Suprapubic skin (tissue), 4 donors: ENCODE data around the gene NLRX1. TPM values are rescaled to one million over a fixed set of nuclear protein-coding genes. Genes with fewer than 3 reads are reported as not detected.

ENCODE experiments used
- DNase-seq, 2 donors: peaks; one replicate each; pipeline ENCODE4 v3.0.0-alpha.2; 2019; ENCODE audit warnings: low spot score in 2 of 2
- H3K27ac ChIP-seq: fragments of 200-600 bp; sonication (generic); one replicate; pipeline ENCODE4 v1.5.1; 2019
- H3K27me3 ChIP-seq: fragments of 200-600 bp; sonication (generic); one replicate; pipeline ENCODE4 v1.5.1; 2019
- H3K36me3 ChIP-seq: fragments of 200-600 bp; sonication (generic); one replicate; pipeline ENCODE4 v1.5.1; 2019
- H3K4me1 ChIP-seq: fragments of 200-600 bp; sonication (generic); one replicate; pipeline ENCODE4 v1.5.1; 2019
- H3K4me3 ChIP-seq: fragments of 200-600 bp; sonication (generic); one replicate; pipeline ENCODE4 v1.5.1; 2019; ENCODE audit warnings: mild to moderate bottlenecking
- H3K9me3 ChIP-seq: fragments of 200-600 bp; sonication (generic); one replicate; pipeline ENCODE4 v1.5.1; 2019
- EP300 ChIP-seq: sonication (generic); formaldehyde crosslinking; IDR thresholded peaks from one replicate; pipeline ENCODE4 v1.6.1; 2017; ENCODE audit warnings: antibody characterized with exemption
- POLR2A ChIP-seq, 2 donors: fragments of 450-650 bp; IDR thresholded peaks; one replicate each; pipeline ENCODE4 v1.6.1; 2017; ENCODE audit warnings: antibody characterized with exemption in 2 of 2, mild to moderate bottlenecking in 2 of 2, moderate library complexity in 2 of 2
- POLR2AphosphoS5 ChIP-seq, 3 donors: sonication (generic); formaldehyde crosslinking; IDR thresholded peaks; one replicate each; pipeline ENCODE4 v1.6.1; 2017; ENCODE audit warnings: antibody characterized with exemption in 3 of 3
- WGBS: methylation state at CpG from one replicate; pipeline ENCODE4 v1.1.5; 2018; 5-methylcytosine and 5-hydroxymethylcytosine counted together
- total RNA-seq, 4 donors: library from RNA; depleted of rRNA; stranded (reverse); fragments of >200 nt; gene quantifications; one replicate each; pipeline ENCODE4 v1.1.0, GENCODE V29; 2016
- TF ChIP-seq, protein P1 (sequence below), 2 donors: fragments of 200-600 bp in 1 of 2; fragments of 450-650 bp in 1 of 2; sonication (generic) in 1 of 2; IDR thresholded peaks; one replicate each; pipeline ENCODE4 v1.5.1; 2016 to 2019; ENCODE audit warnings: antibody characterized with exemption in 2 of 2, mild to moderate bottlenecking in 1 of 2, moderate library complexity in 1 of 2

NLRX1 gene
- total RNA-seq, 4 donors from 2014 or later = 20.7 to 31.5 (median 30.4) TPM

DNA sequence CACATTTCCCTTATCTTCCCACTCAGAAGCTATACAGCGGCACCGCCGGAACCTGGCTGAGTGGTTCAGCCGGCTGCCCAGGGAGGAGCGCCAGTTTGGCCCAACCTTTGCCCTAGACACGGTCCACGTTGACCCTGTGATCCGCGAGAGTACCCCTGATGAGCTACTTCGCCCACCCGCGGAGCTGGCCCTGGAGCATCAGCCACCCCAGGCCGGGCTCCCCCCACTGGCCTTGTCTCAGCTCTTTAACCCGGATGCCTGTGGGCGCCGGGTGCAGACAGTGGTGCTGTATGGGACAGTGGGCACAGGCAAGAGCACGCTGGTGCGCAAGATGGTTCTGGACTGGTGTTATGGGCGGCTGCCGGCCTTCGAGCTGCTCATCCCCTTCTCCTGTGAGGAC is 4.9 kb downstream of the NLRX1 start:
- DNase-seq = no peak
- Histone ChIP-seq H3K4me1 (peaks cover 19% of the 10 kb centered on the region), H3K9me3 (no peaks in the 10 kb centered on the region), H3K4me3 (no peak overlapping the region), H3K27me3 (no peaks in the 10 kb centered on the region), H3K36me3 (peaks cover 53% of the 10 kb centered on the region), H3K27ac (no peak overlapping the region)
- TF ChIP-seq EP300 (no peak), POLR2A (IDR thresholded peaks at IDR 0.05) (no peak), POLR2AphosphoS5 (IDR thresholded peaks at IDR 0.05) (no peak)
- TF ChIP-seq, protein P1, sequence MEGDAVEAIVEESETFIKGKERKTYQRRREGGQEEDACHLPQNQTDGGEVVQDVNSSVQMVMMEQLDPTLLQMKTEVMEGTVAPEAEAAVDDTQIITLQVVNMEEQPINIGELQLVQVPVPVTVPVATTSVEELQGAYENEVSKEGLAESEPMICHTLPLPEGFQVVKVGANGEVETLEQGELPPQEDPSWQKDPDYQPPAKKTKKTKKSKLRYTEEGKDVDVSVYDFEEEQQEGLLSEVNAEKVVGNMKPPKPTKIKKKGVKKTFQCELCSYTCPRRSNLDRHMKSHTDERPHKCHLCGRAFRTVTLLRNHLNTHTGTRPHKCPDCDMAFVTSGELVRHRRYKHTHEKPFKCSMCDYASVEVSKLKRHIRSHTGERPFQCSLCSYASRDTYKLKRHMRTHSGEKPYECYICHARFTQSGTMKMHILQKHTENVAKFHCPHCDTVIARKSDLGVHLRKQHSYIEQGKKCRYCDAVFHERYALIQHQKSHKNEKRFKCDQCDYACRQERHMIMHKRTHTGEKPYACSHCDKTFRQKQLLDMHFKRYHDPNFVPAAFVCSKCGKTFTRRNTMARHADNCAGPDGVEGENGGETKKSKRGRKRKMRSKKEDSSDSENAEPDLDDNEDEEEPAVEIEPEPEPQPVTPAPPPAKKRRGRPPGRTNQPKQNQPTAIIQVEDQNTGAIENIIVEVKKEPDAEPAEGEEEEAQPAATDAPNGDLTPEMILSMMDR (IDR thresholded peaks at IDR 0.05) = no peak
- 95% methylated on average over 18 of the region's 21 CpGs for WGBS

DNA sequence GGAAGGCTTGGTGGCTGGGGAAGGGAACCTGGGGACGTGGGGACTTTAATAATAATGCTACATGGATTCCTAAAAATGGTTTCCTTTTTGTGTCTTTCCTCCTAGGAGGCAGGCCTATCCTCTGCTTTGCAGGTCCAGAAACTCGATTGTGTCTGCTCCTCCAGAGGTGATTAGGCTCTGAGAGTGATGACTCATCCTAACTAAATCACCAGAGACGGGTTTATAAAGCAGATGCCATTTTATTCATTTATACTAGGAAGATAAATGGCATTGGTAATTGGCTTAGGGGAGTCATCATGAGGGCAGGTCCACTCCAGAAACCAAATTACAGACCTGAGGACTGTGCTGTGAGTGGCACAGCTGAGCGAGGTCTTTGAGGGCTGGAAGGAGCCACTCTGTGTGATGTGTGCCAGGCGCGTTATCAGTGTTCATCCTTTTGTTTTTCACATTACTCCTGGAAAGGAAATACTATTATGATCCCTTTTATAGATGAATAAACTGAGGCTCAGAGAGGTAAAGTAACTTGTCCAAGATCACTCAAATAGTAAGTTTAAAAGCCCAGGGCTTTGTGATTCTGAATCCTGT is 7.1 kb downstream of the NLRX1 start:
- Histone ChIP-seq H3K9me3 (no peaks in the 10 kb centered on the region), H3K4me1 (peaks cover 2% of the 10 kb centered on the region), H3K4me3 (no peak overlapping the region), H3K36me3 (peaks cover 67% of the 10 kb centered on the region), H3K27ac (no peak overlapping the region), H3K27me3 (no peaks in the 10 kb centered on the region)
- WGBS = 73% methylated on average over 6 of the region's 6 CpGs
- TF ChIP-seq, protein P1 (IDR thresholded peaks at IDR 0.05) = no peak
- TF ChIP-seq EP300 (no peak), POLR2A (IDR thresholded peaks at IDR 0.05) (no peak), POLR2AphosphoS5 (IDR thresholded peaks at IDR 0.05) (no peak)
- no peak for DNase-seq

GRCh38 chr11:119178166-119178680 is 9.7 kb downstream of the NLRX1 start:
- Histone ChIP-seq H3K36me3 (peaks cover 87% of the 10 kb centered on the region), H3K27me3 (no peaks in the 10 kb centered on the region), H3K4me1 (peaks cover 2% of the 10 kb centered on the region), H3K4me3 (no peak overlapping the region), H3K27ac (no peak overlapping the region), H3K9me3 (no peaks in the 10 kb centered on the region)
- DNase-seq = no peak
- WGBS = 66% methylated on average over 4 of the region's 4 CpGs
- TF ChIP-seq, protein P1 (IDR thresholded peaks at IDR 0.05) = no peak
- no peak for TF ChIP-seq EP300
- TF ChIP-seq POLR2AphosphoS5 (IDR thresholded peaks at IDR 0.05) = no peak
- no peak for TF ChIP-seq POLR2A (IDR thresholded peaks at IDR 0.05)

DNA sequence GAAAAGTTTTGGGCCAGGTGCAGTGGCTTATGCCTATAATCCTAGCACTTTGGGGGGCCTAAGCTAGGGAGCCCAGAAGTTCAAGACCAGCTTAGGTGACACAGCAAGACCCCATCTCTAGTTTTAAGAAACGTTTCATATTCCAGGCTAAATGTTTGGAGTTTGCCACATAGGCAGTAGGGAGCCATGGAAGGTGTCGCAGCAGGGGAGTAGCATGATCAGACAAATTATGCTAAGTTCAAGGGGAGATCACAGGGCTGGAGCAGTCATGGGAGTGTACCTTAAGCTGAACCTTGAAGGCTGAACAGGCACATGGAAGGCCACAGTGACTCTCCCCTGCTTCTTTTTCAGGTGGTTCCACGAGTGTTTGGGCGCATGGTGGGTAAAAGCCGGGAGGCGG is 10.8 kb downstream of the NLRX1 start:
- peaks cover 2% of the 10 kb centered on the region for H3K4me1 ChIP-seq
- WGBS = 94% methylated on average over 6 of the region's 6 CpGs
- H3K4me3 ChIP-seq = no peak overlapping the region
- peaks cover 83% of the 10 kb centered on the region for H3K36me3 ChIP-seq
- no peak for DNase-seq
- no peak overlapping the region for H3K27ac ChIP-seq
- no peaks in the 10 kb centered on the region for H3K9me3 ChIP-seq
- TF ChIP-seq POLR2AphosphoS5 (IDR thresholded peaks at IDR 0.05) = no peak
- TF ChIP-seq, protein P1 (IDR thresholded peaks at IDR 0.05) = no peak
- TF ChIP-seq POLR2A (IDR thresholded peaks at IDR 0.05) = no peak
- TF ChIP-seq EP300 = no peak
- H3K27me3 ChIP-seq = no peaks in the 10 kb centered on the region

GRCh38 chr11:119179983-119180382 is 11.5 kb downstream of the NLRX1 start:
- Histone ChIP-seq H3K4me3 (no peak overlapping the region), H3K36me3 (peaks cover 76% of the 10 kb centered on the region), H3K27ac (no peak overlapping the region), H3K4me1 (peaks cover 2% of the 10 kb centered on the region), H3K27me3 (no peaks in the 10 kb centered on the region), H3K9me3 (no peaks in the 10 kb centered on the region)
- TF ChIP-seq, protein P1 (IDR thresholded peaks at IDR 0.05) = no peak
- TF ChIP-seq EP300 (no peak), POLR2AphosphoS5 (IDR thresholded peaks at IDR 0.05) (no peak), POLR2A (IDR thresholded peaks at IDR 0.05) (no peak)
- WGBS = 81% methylated on average over 10 of the region's 10 CpGs
- no peak for DNase-seq
